ENCODE data around the gene LPGAT1.
A peak's percentile ranks its signal among the peaks of the same experiment; 100 is the strongest.

LPGAT1 gene

DNA sequence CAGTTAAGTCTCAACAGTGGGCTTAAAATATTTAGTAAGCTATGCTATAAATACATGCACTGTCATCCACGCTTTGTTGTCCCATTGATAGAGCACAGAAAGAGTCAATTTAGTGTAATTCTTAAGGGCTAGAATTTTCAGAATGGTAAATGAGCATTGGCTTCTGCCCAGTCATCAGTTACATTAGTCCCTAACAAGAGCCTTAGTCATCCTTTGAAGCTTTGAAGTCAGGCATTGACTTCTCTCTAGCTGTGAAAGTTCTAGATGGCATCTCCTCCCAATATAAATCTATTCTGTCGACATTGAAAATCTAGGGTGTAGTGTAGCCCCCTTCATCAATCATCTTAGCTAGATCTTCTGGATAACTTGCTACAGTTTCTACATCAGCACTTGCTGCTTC is 12.0 kb upstream of the LPGAT1 start:
- TF ChIP-seq, protein P1, sequence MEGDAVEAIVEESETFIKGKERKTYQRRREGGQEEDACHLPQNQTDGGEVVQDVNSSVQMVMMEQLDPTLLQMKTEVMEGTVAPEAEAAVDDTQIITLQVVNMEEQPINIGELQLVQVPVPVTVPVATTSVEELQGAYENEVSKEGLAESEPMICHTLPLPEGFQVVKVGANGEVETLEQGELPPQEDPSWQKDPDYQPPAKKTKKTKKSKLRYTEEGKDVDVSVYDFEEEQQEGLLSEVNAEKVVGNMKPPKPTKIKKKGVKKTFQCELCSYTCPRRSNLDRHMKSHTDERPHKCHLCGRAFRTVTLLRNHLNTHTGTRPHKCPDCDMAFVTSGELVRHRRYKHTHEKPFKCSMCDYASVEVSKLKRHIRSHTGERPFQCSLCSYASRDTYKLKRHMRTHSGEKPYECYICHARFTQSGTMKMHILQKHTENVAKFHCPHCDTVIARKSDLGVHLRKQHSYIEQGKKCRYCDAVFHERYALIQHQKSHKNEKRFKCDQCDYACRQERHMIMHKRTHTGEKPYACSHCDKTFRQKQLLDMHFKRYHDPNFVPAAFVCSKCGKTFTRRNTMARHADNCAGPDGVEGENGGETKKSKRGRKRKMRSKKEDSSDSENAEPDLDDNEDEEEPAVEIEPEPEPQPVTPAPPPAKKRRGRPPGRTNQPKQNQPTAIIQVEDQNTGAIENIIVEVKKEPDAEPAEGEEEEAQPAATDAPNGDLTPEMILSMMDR (conservative IDR thresholded peaks at IDR 0.05; ENCODE audit: low read depth) = no peak
- CTCF ChIA-PET = no interaction called here
- POLR2A ChIA-PET (ENCODE audit: low non-redundant PET) = no interaction called here
- no peak for DNase-seq (ENCODE audit: low spot score)
- no peak overlapping the region for H3K27ac ChIP-seq

DNA sequence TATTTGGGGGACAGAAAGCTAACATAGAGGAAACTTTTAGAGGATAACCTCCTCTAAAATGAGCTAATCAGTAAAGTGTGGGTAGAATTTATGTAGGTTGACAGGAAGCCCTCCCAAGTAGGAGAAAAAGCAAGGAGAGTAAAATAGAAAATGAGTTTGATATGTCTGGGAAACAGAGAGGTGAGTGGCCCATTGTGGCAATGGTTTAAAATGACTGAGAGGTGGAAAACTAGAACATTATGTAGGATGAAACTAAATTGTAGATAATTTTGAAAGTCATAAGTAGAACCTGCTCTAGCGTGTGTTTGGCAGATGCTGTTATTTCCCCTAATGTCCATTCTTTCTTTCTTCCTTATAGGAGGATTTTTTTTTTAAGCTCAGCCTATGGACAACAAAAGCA is 8.5 kb upstream of the LPGAT1 start:
- CTCF ChIA-PET = interaction anchor here (0.6 kb wide), 2 partner anchors 10 to 25 kb away, joined by 3 read pairs; no protein-coding TSS in a partner anchor
- POLR2A ChIA-PET (ENCODE audit: low non-redundant PET) = no interaction called here
- no peak for DNase-seq (ENCODE audit: low spot score)
- TF ChIP-seq, protein P1 (conservative IDR thresholded peaks at IDR 0.05; ENCODE audit: low read depth) = no peak
- H3K27ac ChIP-seq = no peak overlapping the region

DNA sequence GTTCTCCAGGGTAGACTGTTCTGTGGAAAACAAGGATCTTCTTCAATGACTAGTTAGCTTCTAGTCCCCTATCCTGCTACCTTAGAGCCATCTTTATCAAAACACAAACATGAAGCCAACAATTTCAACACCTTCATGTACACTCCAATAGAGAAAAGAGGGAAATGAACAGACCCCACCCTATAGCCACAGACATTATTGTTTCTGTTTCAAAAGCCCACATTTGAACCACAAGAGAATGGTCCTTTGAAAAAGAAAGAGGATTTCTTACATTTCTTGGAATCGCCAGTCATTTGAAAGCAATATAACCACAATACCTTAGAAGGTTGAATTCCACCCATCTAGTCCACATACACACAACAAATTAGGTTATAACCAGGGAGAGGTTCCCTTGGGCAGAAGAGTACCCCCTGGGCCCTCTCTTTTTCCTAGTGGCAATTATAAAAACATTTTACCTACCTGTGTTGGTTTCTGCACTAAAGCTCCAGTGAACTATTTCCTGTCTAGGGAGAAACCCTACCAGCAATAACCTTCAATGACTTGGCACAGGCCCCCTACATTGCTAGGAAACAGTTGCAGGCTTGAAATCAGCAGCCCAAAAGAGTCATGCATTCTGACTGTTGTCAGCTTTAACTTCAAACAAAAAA is 2.7 kb upstream of the LPGAT1 start:
- ChIA-PET POLR2A (ENCODE audit: low non-redundant PET) (no interaction called here), CTCF (no interaction called here)
- no peak overlapping the region for H3K27ac ChIP-seq
- no peak for DNase-seq (ENCODE audit: low spot score)
- TF ChIP-seq, protein P1 (conservative IDR thresholded peaks at IDR 0.05; ENCODE audit: low read depth) = no peak

DNA sequence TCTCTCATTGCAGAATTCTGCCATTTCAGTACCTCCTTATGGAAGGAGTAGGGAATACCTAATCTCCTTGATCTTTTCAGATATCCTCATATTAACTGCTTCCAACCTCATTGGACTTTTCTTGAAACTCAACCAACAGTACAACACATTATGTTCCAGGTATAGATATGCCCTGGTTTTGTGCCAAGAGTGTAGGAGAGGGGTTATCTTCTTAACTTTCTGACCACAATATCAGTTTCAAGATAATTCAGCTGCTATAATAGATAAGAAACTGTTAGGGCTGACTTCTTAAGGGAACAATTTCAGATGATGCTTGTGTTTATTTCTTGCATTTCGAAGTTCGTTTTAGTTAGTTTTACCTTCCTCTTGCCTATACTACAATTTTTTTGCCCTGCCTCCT is 2.1 kb upstream of the LPGAT1 start:
- POLR2A ChIA-PET (ENCODE audit: low non-redundant PET) = no interaction called here
- TF ChIP-seq, protein P1 (conservative IDR thresholded peaks at IDR 0.05; ENCODE audit: low read depth) = no peak
- no peak for DNase-seq (ENCODE audit: low spot score)
- CTCF ChIA-PET = no interaction called here
- no peak overlapping the region for H3K27ac ChIP-seq

DNA sequence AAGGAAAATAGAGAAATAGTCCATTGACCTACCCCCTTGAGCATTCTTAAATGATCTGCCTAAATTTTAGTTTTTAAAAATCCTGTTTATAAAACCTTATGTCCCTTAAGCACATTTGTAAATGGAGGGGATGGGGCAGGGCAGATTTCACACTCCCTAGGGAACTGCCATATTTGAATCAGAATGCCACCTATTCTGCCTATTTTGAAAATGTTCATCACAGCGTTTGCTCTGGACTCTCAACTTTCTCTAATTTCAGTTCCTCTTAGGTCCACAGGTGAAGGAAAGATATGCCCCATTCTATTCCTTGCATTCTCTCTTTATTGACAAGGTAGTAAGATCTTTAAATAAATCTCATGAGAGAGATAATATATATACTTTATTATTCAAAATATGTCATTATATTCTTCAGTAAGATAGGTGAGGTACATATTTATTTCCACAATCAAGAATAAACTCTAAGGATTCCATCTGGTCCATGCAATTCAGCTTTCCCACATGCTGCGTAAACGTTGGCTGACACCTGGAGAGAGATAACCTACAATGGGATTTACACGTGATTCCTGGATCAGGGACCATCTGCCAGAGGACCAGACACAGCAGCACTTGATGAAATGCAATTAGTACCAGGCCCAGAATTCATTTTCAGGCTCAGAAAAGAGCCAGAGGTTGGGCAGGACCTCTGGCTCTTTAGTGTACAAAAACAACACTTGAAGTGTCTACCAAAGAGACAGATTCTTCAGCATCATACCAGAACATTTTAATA is 1.2 kb upstream of the LPGAT1 start:
- CTCF ChIA-PET = interaction anchor here (1.0 to 1.3 kb wide), 2 partner anchors 133 to 151 kb away, joined by 3 read pairs; no protein-coding TSS in a partner anchor
- no peak overlapping the region for H3K27ac ChIP-seq
- POLR2A ChIA-PET (ENCODE audit: low non-redundant PET) = no interaction called here
- TF ChIP-seq, protein P1 (conservative IDR thresholded peaks at IDR 0.05; ENCODE audit: low read depth) = no peak
- no peak for DNase-seq (ENCODE audit: low spot score)

DNA sequence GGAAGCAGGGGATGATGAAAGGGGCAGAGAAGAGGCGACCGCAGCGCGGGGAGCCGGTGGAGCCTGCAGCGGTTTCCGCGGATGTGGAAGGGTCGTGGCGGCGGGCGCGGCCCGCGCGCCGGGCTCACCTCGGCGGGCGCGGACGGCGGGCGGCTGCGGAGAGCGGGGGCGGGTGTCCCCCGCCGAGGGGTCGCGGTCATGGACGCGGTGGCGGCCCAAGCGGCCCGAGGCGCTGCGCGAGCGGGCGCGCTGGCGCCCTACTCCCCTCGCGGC is 572 bp downstream of the LPGAT1 start:
- TF ChIP-seq, protein P1 (conservative IDR thresholded peaks at IDR 0.05; ENCODE audit: low read depth) = no peak
- peak; percentile 25 for DNase-seq (ENCODE audit: low spot score)
- CTCF ChIA-PET = interaction anchor here (0.6 kb wide), 1 partner anchor 205 kb away, joined by 3 read pairs; no protein-coding TSS in a partner anchor

More for the DNA sequence above, 572 bp downstream of the LPGAT1 start:
- peak overlapping the region; percentile 80 for H3K27ac ChIP-seq
- POLR2A ChIA-PET (ENCODE audit: low non-redundant PET) = no interaction called here
